Measurements from ENCODE around the gene CALR3. TPM values are rescaled to one million over a fixed set of nuclear protein-coding genes. Genes with fewer than 3 reads are reported as not detected.
A peak's percentile ranks its signal among the peaks of the same experiment; 100 is the strongest.

The CALR3 gene
- total and polyA plus RNA-seq, 2 of the 13 experiments (the other 11 are each of a cell fraction or from before 2014, with no cell fraction given), result not detected

- no peak for TF ChIP-seq USF2 (IDR thresholded peaks at IDR 0.05; ENCODE audit: low read depth, low read length)
- 0 out of 2 replicates have a peak, but pooled peaks have one; percentile 32 for TF ChIP-seq USF2 (CRISPR knock-in tag; IDR thresholded peaks at IDR 0.05; ENCODE audit: borderline replicate concordance)
- TF ChIP-seq ZNF460 (CRISPR knock-in tag; IDR thresholded peaks at IDR 0.05; ENCODE audit: borderline replicate concordance), result no peak
- TF ChIP-seq EED (CRISPR knock-in tag; IDR thresholded peaks at IDR 0.05), result no peak
- TF ChIP-seq RERE (CRISPR knock-in tag; IDR thresholded peaks at IDR 0.05; ENCODE audit: low read depth), result no peak
- TF ChIP-seq SP5 (CRISPR knock-in tag; IDR thresholded peaks at IDR 0.05; ENCODE audit: borderline replicate concordance, low read depth), result no peak
- no peak for TF ChIP-seq SP1 (IDR thresholded peaks at IDR 0.05)
- TF ChIP-seq SP1 (CRISPR knock-in tag; IDR thresholded peaks at IDR 0.05), result peak; percentile 94
- TF ChIP-seq NFYC (CRISPR knock-in tag; IDR thresholded peaks at IDR 0.05), result peak; percentile 100
- TF ChIP-seq THAP11 (CRISPR knock-in tag; IDR thresholded peaks at IDR 0.05), result peak; percentile 99
- no peak for TF ChIP-seq TFAP4 (IDR thresholded peaks at IDR 0.05; ENCODE audit: borderline replicate concordance, low read depth)
- no peak; the same call in 1 of the 2 replicates for TF ChIP-seq TRAFD1 (CRISPR knock-in tag; IDR thresholded peaks at IDR 0.05; ENCODE audit: borderline replicate concordance)
- TF ChIP-seq PRMT3 (CRISPR knock-in tag; IDR thresholded peaks at IDR 0.05; ENCODE audit: borderline replicate concordance, low read depth), result no peak
- peak; percentile 30; the same call in 1 of the 2 replicates for TF ChIP-seq ZNF784 (CRISPR knock-in tag; IDR thresholded peaks at IDR 0.05; ENCODE audit: borderline replicate concordance)
- 0 out of 2 replicates have a peak, but pooled peaks have one; percentile 4 for TF ChIP-seq CCDC6 (CRISPR knock-in tag; IDR thresholded peaks at IDR 0.05)
- TF ChIP-seq GATAD1 (CRISPR knock-in tag; IDR thresholded peaks at IDR 0.05), result peak; percentile 86
- TF ChIP-seq ATF7 (IDR thresholded peaks at IDR 0.05), result no peak
- 0 out of 2 replicates have a peak, but pooled peaks have one; percentile 39 for TF ChIP-seq ATF7 (CRISPR knock-in tag; IDR thresholded peaks at IDR 0.05)
- TF ChIP-seq SP4 (CRISPR knock-in tag; IDR thresholded peaks at IDR 0.05), result peak; percentile 88
- no peak for TF ChIP-seq ZNF20 (CRISPR knock-in tag; IDR thresholded peaks at IDR 0.05)
Measured at GRCh38 chr19:16495982-16496612, at the start of gene CALR3, which contains the start of gene C19orf44 (continued).
